MCF 10A (cell line): ENCODE results near the gene BDKRB1. TPM values are rescaled to one million over a fixed set of nuclear protein-coding genes. Genes with fewer than 3 reads are reported as not detected.

Source experiments
- BruUV-seq: library from RNA; stranded (reverse); fragments of 400-500 nt; replicated peaks from 2 replicates; lab custom pipeline; 2021; lab: Mats Ljungman, UMichigan
- CTCF ChIA-PET: fragments of 300-600 bp; sonication (Branson Sonifier 250); formaldehyde crosslinking; extraction: SDS; loops from one replicate; lab custom pipeline; 2021; ENCODE audit warnings: antibody characterized with exemption, inconsistent platforms; lab: Yijun Ruan, JAX
- POLR2A ChIA-PET: fragments of 300-600, 350-650 bp; sonication (Branson Sonifier 250); formaldehyde crosslinking; extraction: SDS; loops from one replicate; lab custom pipeline; 2020; ENCODE audit warnings: antibody characterized with exemption, inconsistent platforms; lab: Yijun Ruan, JAX
- DNase-seq: peaks from one replicate; pipeline ENCODE4 v3.0.0-alpha.2; 2018; ENCODE audit not compliant: unreplicated experiment
- H3K27ac Mint-ChIP-seq: one replicate; pipeline ENCODE4 v1.8.0; 2022; ENCODE audit warnings: mild to moderate bottlenecking, low read depth, mixed read lengths; ENCODE audit not compliant: unreplicated experiment
- H3K27me3 Mint-ChIP-seq: one replicate; pipeline ENCODE4 v1.8.0; 2022; ENCODE audit warnings: mixed read lengths; ENCODE audit not compliant: insufficient read depth, unreplicated experiment
- H3K36me3 Mint-ChIP-seq: one replicate; pipeline ENCODE4 v1.8.0; 2022; ENCODE audit warnings: mild to moderate bottlenecking, moderate library complexity, mixed read lengths; ENCODE audit not compliant: insufficient read depth, unreplicated experiment
- H3K4me1 Mint-ChIP-seq: one replicate; pipeline ENCODE4 v1.8.0; 2022; ENCODE audit warnings: mixed read lengths; ENCODE audit not compliant: insufficient read depth, unreplicated experiment
- H3K4me3 Mint-ChIP-seq: one replicate; pipeline ENCODE4 v1.8.0; 2022; ENCODE audit warnings: mild to moderate bottlenecking, moderate library complexity, mixed read lengths; ENCODE audit not compliant: unreplicated experiment
- H3K9me3 Mint-ChIP-seq: one replicate; pipeline ENCODE4 v1.8.0; 2022; ENCODE audit warnings: mixed read lengths; ENCODE audit not compliant: unreplicated experiment
- intact Hi-C: fragments of 100-400 bp; cut with micrococcal nuclease; formaldehyde crosslinking; loops from 2 replicates; pipeline ENCODE4 v1.14.1; 2022
- total RNA-seq: library from RNA; stranded (reverse); gene quantifications from 2 replicates; pipeline ENCODE4 v1.2.3, GENCODE V29; 2022
- TF ChIP-seq, protein P1 (sequence below): fragments of 200-600 bp; IDR thresholded peaks from one replicate; pipeline ENCODE4 v1.8.0; 2022; ENCODE audit warnings: antibody characterized with exemption, mild to moderate bottlenecking; ENCODE audit not compliant: unreplicated experiment

The BDKRB1 gene
- total RNA-seq, 1 experiment from 2014 or later, result 0.51 TPM

DNA sequence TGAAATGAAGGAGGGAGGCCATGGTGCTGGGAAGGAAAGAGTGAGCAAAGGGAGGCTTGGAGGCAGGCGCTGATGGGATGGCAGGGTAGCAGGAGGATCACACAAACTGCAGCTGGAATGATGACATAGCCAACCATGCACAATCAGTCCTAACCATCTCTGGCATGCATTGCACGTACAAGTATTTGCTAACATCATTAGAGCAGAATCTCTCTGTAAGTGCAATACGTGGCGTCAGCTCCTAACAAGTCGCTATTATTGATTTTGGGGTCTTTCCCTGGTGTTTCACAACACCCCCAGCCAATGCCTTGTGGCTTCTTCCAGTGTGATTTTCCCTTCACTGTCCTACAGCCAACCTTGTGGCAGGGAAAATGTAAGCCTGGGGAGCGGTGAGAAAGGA is 18.5 kb downstream of the BDKRB1 start:
- Mint-ChIP-seq H3K36me3 (peaks cover 5% of the 10 kb centered on the region), H3K27ac (no peak overlapping the region), H3K4me1 (peaks cover 17% of the 10 kb centered on the region), H3K9me3 (no peaks in the 10 kb centered on the region), H3K4me3 (no peak overlapping the region), H3K27me3 (no peaks in the 10 kb centered on the region)
- TF ChIP-seq, protein P1, sequence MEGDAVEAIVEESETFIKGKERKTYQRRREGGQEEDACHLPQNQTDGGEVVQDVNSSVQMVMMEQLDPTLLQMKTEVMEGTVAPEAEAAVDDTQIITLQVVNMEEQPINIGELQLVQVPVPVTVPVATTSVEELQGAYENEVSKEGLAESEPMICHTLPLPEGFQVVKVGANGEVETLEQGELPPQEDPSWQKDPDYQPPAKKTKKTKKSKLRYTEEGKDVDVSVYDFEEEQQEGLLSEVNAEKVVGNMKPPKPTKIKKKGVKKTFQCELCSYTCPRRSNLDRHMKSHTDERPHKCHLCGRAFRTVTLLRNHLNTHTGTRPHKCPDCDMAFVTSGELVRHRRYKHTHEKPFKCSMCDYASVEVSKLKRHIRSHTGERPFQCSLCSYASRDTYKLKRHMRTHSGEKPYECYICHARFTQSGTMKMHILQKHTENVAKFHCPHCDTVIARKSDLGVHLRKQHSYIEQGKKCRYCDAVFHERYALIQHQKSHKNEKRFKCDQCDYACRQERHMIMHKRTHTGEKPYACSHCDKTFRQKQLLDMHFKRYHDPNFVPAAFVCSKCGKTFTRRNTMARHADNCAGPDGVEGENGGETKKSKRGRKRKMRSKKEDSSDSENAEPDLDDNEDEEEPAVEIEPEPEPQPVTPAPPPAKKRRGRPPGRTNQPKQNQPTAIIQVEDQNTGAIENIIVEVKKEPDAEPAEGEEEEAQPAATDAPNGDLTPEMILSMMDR, result no peak
- ChIA-PET POLR2A (interaction anchor here (1.6 to 2.1 kb wide), 4 partner anchors 49 to 176 kb away, joined by 5 to 8 read pairs (median 5); no protein-coding TSS in a partner anchor), CTCF (interaction anchor here (0.6 to 10.2 kb wide), 22 partner anchors 11 to 714 kb away, joined by 3 to 298 read pairs (median 4); partner anchors contain the start of genes BDKRB1 and BDKRB2)
- intact Hi-C loops, result loop anchor here (2.0 to 10.0 kb wide), 2 partner anchors 218 to 710 kb away; no protein-coding TSS in a partner anchor
- no TSS peak for BruUV-seq
- DNase-seq, result no peak

DNA sequence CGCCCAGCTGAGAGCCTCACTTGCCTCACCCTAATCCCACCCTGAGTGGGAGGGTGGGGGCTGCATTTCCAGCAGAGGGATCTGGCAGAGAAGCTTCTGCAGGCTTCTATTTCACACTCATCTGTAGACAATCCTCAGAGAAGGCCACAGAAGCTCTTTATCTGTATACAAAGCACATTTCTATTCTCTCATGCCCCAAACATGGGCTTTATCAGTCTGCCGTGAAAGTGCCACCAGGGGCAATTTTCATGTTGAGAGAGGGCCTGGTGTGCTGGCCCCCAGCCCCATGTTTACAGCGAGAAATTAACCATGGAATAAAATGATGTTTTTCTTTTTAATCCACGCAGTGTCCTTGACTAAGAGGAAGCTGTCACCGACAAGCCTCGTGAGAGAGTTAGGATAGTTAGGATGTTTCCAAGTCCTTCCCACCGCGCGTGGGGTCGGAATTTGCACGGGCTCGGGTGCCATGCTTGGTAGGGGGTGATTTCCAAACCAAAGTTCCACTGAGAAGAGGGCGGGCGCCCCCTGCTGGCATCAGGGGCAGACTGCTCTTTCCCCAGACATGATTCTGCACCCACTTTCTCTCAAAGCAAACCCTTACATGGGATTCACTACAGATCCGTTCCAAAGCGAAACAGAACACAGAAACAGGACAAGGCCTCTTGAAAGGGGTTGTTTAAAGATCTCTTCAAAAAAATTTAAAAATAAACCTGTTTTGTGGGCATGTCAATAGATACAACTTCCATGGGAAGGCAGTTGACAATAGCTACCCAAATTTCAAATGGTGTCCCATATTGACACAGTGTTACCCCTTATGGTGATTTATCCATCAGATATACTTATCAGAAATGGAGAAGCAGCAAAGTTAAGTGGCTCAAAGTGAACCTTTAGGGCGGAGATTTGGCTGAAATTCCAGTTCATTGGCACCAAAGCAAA is 19.4 kb downstream of the BDKRB1 start:
- peak; percentile 70 for DNase-seq
- H3K4me3 Mint-ChIP-seq, result no peak overlapping the region
- POLR2A ChIA-PET, result interaction anchor here (0.6 to 2.3 kb wide), 6 partner anchors 12 to 177 kb away, joined by 4 to 8 read pairs (median 5); no protein-coding TSS in a partner anchor

DNA sequence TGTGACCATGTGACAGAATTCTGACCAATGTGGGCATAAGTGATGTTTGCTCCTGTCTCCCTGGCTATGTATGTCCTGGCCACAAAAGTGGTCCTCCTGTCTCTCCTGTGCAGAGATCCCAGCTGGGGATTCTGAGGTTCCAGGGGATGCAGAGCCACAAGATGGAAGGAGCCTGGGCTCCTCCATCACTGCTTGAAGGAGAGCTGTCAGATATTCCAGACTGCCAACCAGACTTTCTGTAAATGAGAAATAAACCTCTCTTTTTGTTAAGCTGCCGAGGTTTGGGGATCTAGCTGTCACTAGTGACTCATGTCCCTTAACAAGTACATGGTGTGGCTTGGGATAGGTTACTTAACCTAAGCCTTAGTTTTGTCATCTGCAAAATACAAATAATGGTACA is 21.9 kb downstream of the BDKRB1 start:
- Mint-ChIP-seq H3K9me3 (no peaks in the 10 kb centered on the region), H3K4me3 (no peak overlapping the region), H3K27ac (no peak overlapping the region), H3K27me3 (no peaks in the 10 kb centered on the region), H3K4me1 (no peaks in the 10 kb centered on the region), H3K36me3 (peaks cover 16% of the 10 kb centered on the region)
- intact Hi-C loops, result loop anchor here (10.0 kb wide), 1 partner anchor 713 kb away; no protein-coding TSS in a partner anchor
- BruUV-seq, result no TSS peak
- DNase-seq, result no peak
- TF ChIP-seq, protein P1, result no peak
- ChIA-PET CTCF (interaction anchor here (1.3 to 10.2 kb wide), 5 partner anchors 20 to 284 kb away, joined by 3 to 298 read pairs (median 5); no protein-coding TSS in a partner anchor), POLR2A (interaction anchor here (2.3 kb wide), 1 partner anchor 179 kb away, joined by 6 read pairs; no protein-coding TSS in a partner anchor)

More for the DNA sequence above, 19.4 kb downstream of the BDKRB1 start:
- H3K27me3 Mint-ChIP-seq, result no peaks in the 10 kb centered on the region
- CTCF ChIA-PET, result interaction anchor here (0.6 to 10.2 kb wide), 33 partner anchors 10 to 730 kb away, joined by 3 to 298 read pairs (median 4); partner anchors contain the start of genes BDKRB1 and BDKRB2
- BruUV-seq, result TSS peak; percentile 22
- H3K36me3 Mint-ChIP-seq, result peaks cover 13% of the 10 kb centered on the region
- no peaks in the 10 kb centered on the region for H3K9me3 Mint-ChIP-seq
- H3K4me1 Mint-ChIP-seq, result peaks cover 11% of the 10 kb centered on the region
- intact Hi-C loops, result loop anchor here (1.0 to 10.0 kb wide), 4 partner anchors 175 to 711 kb away; no protein-coding TSS in a partner anchor
- H3K27ac Mint-ChIP-seq, result no peak overlapping the region
- TF ChIP-seq, protein P1, result peak; percentile 94

DNA sequence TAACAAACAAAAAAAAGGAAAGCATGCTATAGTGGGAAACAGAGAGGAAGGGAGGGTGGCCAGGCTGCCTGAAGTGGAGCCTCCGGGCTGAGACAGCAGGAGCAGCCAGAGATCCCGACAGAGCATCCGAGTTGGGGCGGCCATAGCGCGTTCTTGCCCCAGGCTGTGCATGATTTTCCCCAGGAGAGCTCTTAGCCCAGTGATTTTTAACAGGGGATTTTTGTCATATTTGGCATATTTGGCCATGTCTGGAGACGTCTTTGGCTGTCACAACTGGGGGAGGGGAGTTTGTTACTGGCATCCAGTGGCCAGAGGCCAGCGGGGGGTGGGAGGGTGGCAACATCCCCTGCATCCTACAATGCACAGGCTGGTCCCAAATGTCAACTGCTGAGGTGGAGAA is 23.6 kb downstream of the BDKRB1 start:
- ChIA-PET CTCF (interaction anchor here (0.6 to 10.2 kb wide), 2 partner anchors 12 to 179 kb away, joined by 3 to 298 read pairs; no protein-coding TSS in a partner anchor), POLR2A (no interaction called here)
- TF ChIP-seq, protein P1, result no peak
- no peak overlapping the region for H3K27ac Mint-ChIP-seq
- intact Hi-C loops, result loop anchor here (10.0 kb wide), 1 partner anchor 715 kb away; no protein-coding TSS in a partner anchor
- no peaks in the 10 kb centered on the region for H3K27me3 Mint-ChIP-seq
- H3K4me3 Mint-ChIP-seq, result no peak overlapping the region
- BruUV-seq, result no TSS peak
- no peaks in the 10 kb centered on the region for H3K9me3 Mint-ChIP-seq
- H3K4me1 Mint-ChIP-seq, result no peaks in the 10 kb centered on the region
- H3K36me3 Mint-ChIP-seq, result peaks cover 27% of the 10 kb centered on the region
- DNase-seq, result no peak
